Endothelial cell of umbilical vein (primary cell): ENCODE measurements around the gene KREMEN1. TPM values are rescaled to one million over a fixed set of nuclear protein-coding genes. Genes with fewer than 3 reads are reported as not detected.

ENCODE experiments used
- BruUV-seq: library from RNA; stranded (reverse); fragments of 400-500 nt; replicated peaks from 2 replicates; lab custom pipeline; 2021; lab: Mats Ljungman, UMichigan
- CTCF ChIA-PET: fragments of 300-600, 350-600 bp; sonication (Branson Sonifier 250); formaldehyde crosslinking; loops from one replicate; lab custom pipeline; 2021; ENCODE audit warnings: antibody characterized with exemption, inconsistent platforms; lab: Charles Lee
- POLR2A ChIA-PET: fragments of 300-600, 350-600 bp; sonication (Branson Sonifier 250); formaldehyde crosslinking; loops from one replicate; lab custom pipeline; 2021; ENCODE audit warnings: antibody characterized with exemption, inconsistent platforms; lab: Charles Lee
- DNase-seq: peaks from one replicate; pipeline ENCODE4 v3.0.0-alpha.2; 2011; ENCODE audit warnings: low read depth, low spot score
- FAIRE-seq: peaks from 2 replicates; lab custom pipeline; 2011; peaks lifted over from hg19 to GRCh38; lab: Jason Lieb, UNC
- H2AFZ ChIP-seq: 2 replicates; pipeline ENCODE4 v1.6.0; 2012; ENCODE audit warnings: low read depth, low read length, control low read depth, inconsistent platforms
- H3K27ac ChIP-seq: 2 replicates; pipeline ENCODE4 v1.5.1; 2011; ENCODE audit warnings: low read depth, mild to moderate bottlenecking, control low read depth, low read length, moderate library complexity; ENCODE audit not compliant: insufficient read depth
- H3K27me3 ChIP-seq, 2 experiments: 2 replicates each; pipeline versions ENCODE4 v1.6.0 to v1.6.1; 2011; ENCODE audit warnings: low read length in 2 of 2, mixed read lengths in 1 of 2; ENCODE audit not compliant: control insufficient read depth in 2 of 2, insufficient read depth in 2 of 2
- H3K36me3 ChIP-seq, 2 experiments: 2 replicates in 1 of 2; 3 replicates in 1 of 2; pipeline ENCODE4 v1.5.1; 2011; ENCODE audit warnings: low read length in 2 of 2, mild to moderate bottlenecking in 1 of 2, moderate library complexity in 1 of 2; ENCODE audit not compliant: control insufficient read depth in 2 of 2, insufficient read depth in 2 of 2; ENCODE audit errors: extremely low read depth in 1 of 2
- H3K4me1 ChIP-seq: 3 replicates; pipeline ENCODE4 v1.5.1; 2011; ENCODE audit warnings: mild to moderate bottlenecking, low read length; ENCODE audit not compliant: control insufficient read depth, insufficient read depth; ENCODE audit errors: extremely low read depth
- H3K4me2 ChIP-seq: 2 replicates; pipeline ENCODE4 v1.6.1; 2011; ENCODE audit warnings: low read length, control low read depth, mixed read lengths; ENCODE audit not compliant: insufficient read depth
- H3K4me3 ChIP-seq, 3 experiments: fragments of 200-600 bp in 1 of 3; sonication (generic), shearing (Covaris generic) in 1 of 3; replicated peaks in 1 of 3; 2 replicates each; pipeline ENCODE4 v1.5.1; 2011 to 2016; ENCODE audit warnings: control low read depth in 3 of 3, low read length in 3 of 3, mild to moderate bottlenecking in 2 of 3, inconsistent platforms in 1 of 3, low read depth in 1 of 3, moderate library complexity in 1 of 3; ENCODE audit not compliant: insufficient read depth in 1 of 3
- H3K79me2 ChIP-seq: 2 replicates; pipeline ENCODE4 v1.6.0; 2012; ENCODE audit warnings: low read length, inconsistent platforms; ENCODE audit not compliant: control insufficient read depth, insufficient read depth
- H3K9ac ChIP-seq: replicated peaks from 2 replicates; pipeline ENCODE3; 2011; ENCODE audit warnings: low read length, control low read depth; ENCODE audit not compliant: insufficient read depth; ENCODE audit errors: extremely low read depth
- H3K9me1 ChIP-seq: replicated peaks from 3 replicates; pipeline ENCODE4 v1.6.0; 2011; ENCODE audit warnings: mild to moderate bottlenecking, low read length; ENCODE audit not compliant: control insufficient read depth, insufficient read depth; ENCODE audit errors: extremely low read depth
- H3K9me3 ChIP-seq: replicated peaks from 2 replicates; pipeline ENCODE4 v1.5.1; 2012; ENCODE audit warnings: low read length, inconsistent platforms; ENCODE audit not compliant: control insufficient read depth, insufficient read depth
- H4K20me1 ChIP-seq: replicated peaks from 2 replicates; pipeline ENCODE3; 2011; ENCODE audit warnings: mild to moderate bottlenecking, low read length; ENCODE audit not compliant: control insufficient read depth, insufficient read depth; ENCODE audit errors: extremely low read depth
- CTCF ChIP-seq, 2 donors: IDR thresholded peaks; 1 replicate in 1 of 2; 2 replicates in 1 of 2; pipeline ENCODE4 v1.5.1; 2011; ENCODE audit warnings: low read length in 2 of 2, mild to moderate bottlenecking in 2 of 2, moderate library complexity in 2 of 2, control low read depth in 1 of 2, inconsistent platforms in 1 of 2, low read depth in 1 of 2; ENCODE audit not compliant: insufficient read depth in 1 of 2; ENCODE audit errors: extremely low read depth in 1 of 2
- EZH2 ChIP-seq: IDR thresholded peaks from 2 replicates; pipeline ENCODE4 v1.6.1; 2012; ENCODE audit warnings: borderline replicate concordance, low read depth, mild to moderate bottlenecking, moderate library complexity, low read length, inconsistent platforms; ENCODE audit not compliant: severe bottlenecking
- FOS ChIP-seq: IDR thresholded peaks from 2 replicates; pipeline ENCODE4 v1.6.1; 2011; ENCODE audit warnings: mild to moderate bottlenecking, low read length, moderate library complexity, borderline replicate concordance; ENCODE audit not compliant: insufficient read depth
- GATA2 ChIP-seq: IDR thresholded peaks from 2 replicates; pipeline ENCODE4 v1.7.0; 2011; ENCODE audit warnings: low read depth, mild to moderate bottlenecking, moderate library complexity, mixed read lengths, low read length; ENCODE audit not compliant: insufficient read length, insufficient read depth
- JUN ChIP-seq: IDR thresholded peaks from 2 replicates; pipeline ENCODE4 v1.6.1; 2011; ENCODE audit warnings: borderline replicate concordance, low read depth; ENCODE audit not compliant: insufficient read length, insufficient read depth
- MAX ChIP-seq: IDR thresholded peaks from 2 replicates; pipeline ENCODE4 v1.6.1; 2011; ENCODE audit not compliant: insufficient read depth, insufficient read length
- MYC ChIP-seq: IDR thresholded peaks from one replicate; pipeline ENCODE4 v1.6.1; 2011; ENCODE audit warnings: mild to moderate bottlenecking, low read depth, low read length
- POLR2A ChIP-seq: IDR thresholded peaks from 2 replicates; pipeline ENCODE4 v1.6.1; 2012; ENCODE audit warnings: low read depth, mild to moderate bottlenecking, control low read depth, low read length
- POLR2AphosphoS5 ChIP-seq: IDR thresholded peaks from 2 replicates; pipeline ENCODE4 v1.6.1; 2012; ENCODE audit warnings: low read depth, mild to moderate bottlenecking, control low read depth, low read length, moderate library complexity; ENCODE audit not compliant: insufficient read depth
- dilution Hi-C: fragments of 300-500 bp; cut with MboI; formaldehyde crosslinking; loops from one replicate; pipeline ENCODE4 v1.15.0; 2019; ENCODE audit warnings: low sequenced_read_pairs; ENCODE audit not compliant: extremely low pct_ligation_motif_present
- intact Hi-C: fragments of 100-400 bp; cut with micrococcal nuclease; formaldehyde crosslinking; loops from one replicate; pipeline ENCODE4 v1.10.0; 2022
- polyA plus RNA-seq, 4 experiments: library from polyadenylated mRNA; depleted of rRNA in 3 of 4; stranded (reverse) in 3 of 4; unstranded in 1 of 4; fragments of >200 nt; gene quantifications; 2 replicates each; pipeline versions ENCODE4 v1.2.1 to v1.2.3, GENCODE V29; 2011 to 2012; ENCODE audit warnings: missing spikeins in 1 of 4
- total RNA-seq: library from RNA; stranded (reverse); gene quantifications from 2 replicates; pipeline ENCODE4 v1.2.3, GENCODE V29; 2021

KREMEN1 gene
- total and polyA plus RNA-seq, 2 donors (not counting 3 experiments of a cell fraction or from before 2014, with no cell fraction given), result 0.58 to 1.1 TPM

GRCh38 chr22:29143941-29144785, 71.3 kb downstream of the KREMEN1 start:
- dilution Hi-C loops, result no loop called here

More at GRCh38 chr22:29143941-29144785, 71.3 kb downstream of the KREMEN1 start:
- intact Hi-C loops, result no loop called here
- ChIA-PET CTCF (interaction anchor here (3.0 kb wide), 1 partner anchor 10 kb away, joined by 19 read pairs; no protein-coding TSS in a partner anchor), POLR2A (no interaction called here)
- Histone ChIP-seq H4K20me1 (no peaks in the 10 kb centered on the region), H3K36me3 (no peaks in the 10 kb centered on the region), H3K27ac (no peak overlapping the region), H3K4me2 (no peak overlapping the region), H3K4me1 (no peaks in the 10 kb centered on the region), H3K27me3 (peaks cover 0 to 5% of the 10 kb centered on the region in 2 experiments), H3K9me3 (no peaks in the 10 kb centered on the region), H3K9ac (no peak overlapping the region), H3K79me2 (no peaks in the 10 kb centered on the region), H2AFZ (no peak overlapping the region), H3K9me1 (no peaks in the 10 kb centered on the region), H3K4me3 (no peak overlapping the region)
- no peak for TF ChIP-seq MYC
- no peak for TF ChIP-seq CTCF (IDR thresholded peaks at IDR 0.05; ENCODE audit: extremely low read depth in 1 of 2, insufficient read depth in 1 of 2, low read depth in 1 of 2, low read length in 2 of 2)
- no peak for TF ChIP-seq EZH2
- TF ChIP-seq GATA2, result no peak
- no peak for TF ChIP-seq FOS
- TF ChIP-seq JUN, result no peak
- TF ChIP-seq MAX, result no peak
- no peak for TF ChIP-seq POLR2AphosphoS5
- no peak for TF ChIP-seq POLR2A
- FAIRE-seq, result no peak
- no TSS peak for BruUV-seq
- no peak for DNase-seq
